PFSK-1 (cell line): Measurements from ENCODE around the gene PAPPA.

Experiments used
- FOXP2 ChIP-seq: optimal IDR thresholded peaks from 2 replicates; pipeline ENCODE3; 2011; ENCODE audit warnings: borderline replicate concordance, control low read depth, inconsistent platforms; ENCODE audit not compliant: insufficient read depth; ENCODE audit errors: extremely low read length, extremely low read depth
- POLR2AphosphoS5 ChIP-seq: IDR thresholded peaks from 2 replicates; pipeline ENCODE4 v1.6.1; 2012; ENCODE audit warnings: low read depth, mild to moderate bottlenecking, control low read depth, low read length, moderate library complexity
- REST ChIP-seq, 2 experiments: IDR thresholded peaks; 2 replicates each; pipeline versions ENCODE4 v1.6.1 to v1.8.0; 2011 to 2012; ENCODE audit warnings: low read depth in 2 of 2, low read length in 2 of 2, control low read depth in 1 of 2, inconsistent platforms in 1 of 2, mild to moderate bottlenecking in 1 of 2, moderate library complexity in 1 of 2; ENCODE audit not compliant: insufficient read depth in 1 of 2
- SIN3A ChIP-seq: IDR thresholded peaks from 2 replicates; pipeline ENCODE4 v1.6.1; 2012; ENCODE audit warnings: mild to moderate bottlenecking, low read length, moderate library complexity, borderline replicate concordance; ENCODE audit not compliant: insufficient read depth
- TAF1 ChIP-seq: IDR thresholded peaks from 2 replicates; pipeline ENCODE4 v1.6.1; 2012; ENCODE audit warnings: low read length, control low read depth, borderline replicate concordance; ENCODE audit not compliant: insufficient read depth

The PAPPA gene

GRCh38 chr9:116334546-116335150 lies 181.1 kb downstream of the PAPPA start:
- TF ChIP-seq FOXP2 (no peak), REST (IDR thresholded peaks at IDR 0.05; ENCODE audit: insufficient read depth in 1 of 2, low read depth in 2 of 2, low read length in 2 of 2) (no peak), TAF1 (no peak), POLR2AphosphoS5 (no peak), SIN3A (no peak)

DNA sequence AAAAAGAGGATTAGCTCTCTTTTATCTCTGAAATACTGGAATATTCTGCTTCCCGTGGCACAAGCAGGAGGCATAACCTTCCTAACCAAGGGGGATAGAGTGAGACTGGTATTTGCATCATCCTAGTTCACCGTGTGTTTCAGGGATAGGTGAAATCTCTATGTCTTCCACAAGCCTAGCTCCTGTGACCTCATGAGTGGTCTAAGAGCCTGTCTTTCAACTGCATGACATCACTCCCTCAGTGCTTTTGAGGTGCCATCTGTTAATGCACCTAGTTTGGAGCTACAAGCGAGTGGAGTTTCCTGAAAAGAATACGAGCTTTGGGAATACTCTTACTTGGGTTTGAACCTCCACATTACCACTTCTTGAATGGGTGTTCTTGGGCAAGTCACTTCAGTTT lies 181.8 kb downstream of the PAPPA start:
- TF ChIP-seq FOXP2 (no peak), TAF1 (no peak), REST (IDR thresholded peaks at IDR 0.05; ENCODE audit: insufficient read depth in 1 of 2, low read depth in 2 of 2, low read length in 2 of 2) (no peak), SIN3A (no peak), POLR2AphosphoS5 (no peak)

DNA sequence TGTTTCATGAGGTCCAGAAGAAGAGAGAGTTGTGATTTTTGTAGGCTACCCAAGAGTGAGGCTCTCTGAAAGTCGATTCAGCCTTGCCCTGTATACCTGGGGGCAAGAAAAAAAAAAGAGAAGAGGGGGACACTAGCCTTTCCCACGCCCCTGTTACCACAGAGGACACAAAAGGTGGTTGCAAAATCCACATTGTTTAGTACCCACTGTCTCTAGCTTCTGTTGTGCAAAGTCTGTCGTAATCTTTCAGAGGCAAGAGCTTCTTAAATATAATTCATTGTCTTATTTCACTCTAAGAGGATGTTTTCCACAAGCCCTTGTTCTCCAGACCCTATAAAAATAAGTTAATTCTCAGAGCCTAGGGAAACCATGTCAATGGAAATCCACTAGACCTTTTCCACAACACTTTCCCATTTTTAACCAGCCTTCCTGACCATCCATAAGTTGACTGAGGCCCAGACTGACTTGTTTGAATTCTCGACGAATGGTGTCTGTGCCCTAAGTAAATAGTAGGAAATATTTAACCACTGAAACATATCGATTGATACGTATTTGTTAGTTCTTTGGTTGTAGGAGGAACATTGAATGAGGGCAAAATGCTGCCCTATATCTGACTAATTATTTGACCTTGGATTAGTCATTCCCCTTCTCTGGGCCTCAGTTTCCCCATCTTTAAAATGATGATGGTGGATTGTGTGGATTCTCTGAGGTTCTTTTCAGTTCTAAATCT lies 182.7 kb downstream of the PAPPA start:
- TF ChIP-seq TAF1: no peak

DNA sequence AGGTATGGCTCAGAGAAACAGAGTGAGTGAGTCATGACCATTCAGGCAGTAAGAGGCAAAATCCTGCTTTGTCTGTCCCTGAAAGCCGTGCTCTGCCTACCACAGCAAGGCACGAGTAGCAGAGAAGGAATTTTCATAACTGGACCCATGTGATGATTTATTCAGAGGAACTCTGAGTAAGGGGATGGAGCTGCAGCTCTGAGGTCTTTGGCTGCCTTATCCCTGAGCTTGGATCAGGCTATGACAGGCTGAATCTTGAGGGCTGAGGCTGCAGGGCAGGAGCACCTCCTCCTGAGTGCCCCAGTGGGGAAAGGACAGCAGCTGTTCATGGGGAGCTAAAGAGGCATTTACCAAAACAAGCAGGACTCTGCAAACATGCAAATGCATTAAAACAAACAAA lies 183.4 kb downstream of the PAPPA start:
- no peak for TF ChIP-seq REST (IDR thresholded peaks at IDR 0.05; ENCODE audit: insufficient read depth in 1 of 2, low read depth in 2 of 2, low read length in 2 of 2)
- TF ChIP-seq FOXP2: no peak
- no peak for TF ChIP-seq POLR2AphosphoS5
- TF ChIP-seq TAF1: no peak
- no peak for TF ChIP-seq SIN3A

DNA sequence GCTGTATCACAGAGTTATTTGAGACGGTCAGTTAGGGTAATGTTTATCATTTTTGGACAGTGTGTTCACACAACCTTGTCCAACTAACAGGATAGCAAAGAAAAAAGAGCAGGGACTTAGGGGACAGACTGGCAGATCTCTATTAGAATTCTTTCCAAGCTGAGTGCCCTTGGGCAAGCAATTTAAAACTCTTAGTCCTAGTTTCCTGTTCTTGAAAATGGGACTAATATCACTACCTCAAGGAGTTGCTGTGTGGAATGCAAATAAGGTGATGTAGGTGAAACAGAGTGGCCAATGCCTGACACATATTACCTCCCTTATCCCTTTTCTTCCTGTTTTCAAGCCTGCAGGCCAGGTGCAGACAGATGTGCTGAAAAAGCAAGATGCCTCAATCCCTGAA lies 186.7 kb downstream of the PAPPA start:
- TF ChIP-seq POLR2AphosphoS5 (no peak), REST (IDR thresholded peaks at IDR 0.05; ENCODE audit: insufficient read depth in 1 of 2, low read depth in 2 of 2, low read length in 2 of 2) (no peak), FOXP2 (no peak), SIN3A (no peak), TAF1 (no peak)
